ENCODE results near the gene HIF1A.

- TF ChIP-seq CTCF (IDR thresholded peaks at IDR 0.05) (no peak), EZH2 (IDR thresholded peaks at IDR 0.05) (no peak), EZH2phosphoT487 (IDR thresholded peaks at IDR 0.05) (no peak)
These were observed 1.3 kb upstream of the HIF1A start for GRCh38 chr14:61694039-61694438.

Measured in neural progenitor cell (in vitro differentiated cells).